Measurements from ENCODE around the gene TUB. TPM values are rescaled to one million over a fixed set of nuclear protein-coding genes. Genes with fewer than 3 reads are reported as not detected.

The TUB gene
- total and polyA plus RNA-seq, 2 donors (not counting 1 experiment from before 2014, with no cell fraction given), result 0.06 to 0.10 TPM

DNA sequence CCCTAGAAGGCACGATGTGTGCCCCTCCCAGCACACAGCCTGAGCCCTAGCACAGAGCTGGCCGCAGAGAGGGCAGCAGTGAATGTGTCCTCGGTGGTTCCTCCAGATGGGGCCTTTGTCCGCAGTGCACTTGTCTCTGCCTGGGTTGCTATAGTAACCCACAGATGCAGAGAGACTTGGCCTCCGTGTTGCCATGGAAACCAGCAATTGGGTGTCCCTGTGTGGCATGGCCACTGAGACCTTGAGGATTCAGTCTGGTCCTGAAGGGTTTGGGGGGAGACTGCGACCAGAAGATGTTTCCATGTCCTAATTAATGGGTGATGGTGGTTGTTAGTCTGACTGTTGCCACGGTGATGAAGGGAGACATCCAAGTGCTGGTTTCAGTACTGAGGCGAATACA is 42.6 kb upstream of the TUB start:
- H3K79me2 ChIP-seq (ENCODE audit: control insufficient read depth, insufficient read depth, low read length), result no peaks in the 10 kb centered on the region
- H3K4me3 ChIP-seq (ENCODE audit: control extremely low read depth in 1 of 5, extremely low read depth in 1 of 5, insufficient read depth in 1 of 5, low read depth in 2 of 5, low read length in 4 of 5), result no peak overlapping the region
- peaks cover 0 to 6% (median under 1%) of the 10 kb centered on the region in 4 experiments for H3K27me3 ChIP-seq (replicated peaks in 1 of 4; ENCODE audit: control extremely low read depth in 1 of 4, control insufficient read depth in 3 of 4, insufficient read depth in 4 of 4, low read length in 3 of 4)
- ATAC-seq (ENCODE audit: low read depth) (no peak), DNase-seq (no peak)
- no peaks in the 10 kb centered on the region for H3K36me3 ChIP-seq (replicated peaks in 1 of 2; ENCODE audit: control extremely low read depth in 1 of 2, control insufficient read depth in 1 of 2, extremely low read depth in 1 of 2, insufficient read depth in 2 of 2, low read length in 1 of 2)
- no peak overlapping the region for H3K4me3 Mint-ChIP-seq
- ChIA-PET CTCF (no interaction called here), POLR2A (no interaction called here)
- no peak overlapping the region for H3K9ac ChIP-seq (ENCODE audit: low read length)
- H3K27me3 Mint-ChIP-seq, result peaks cover 40% of the 10 kb centered on the region
- intact Hi-C loops (cut with micrococcal nuclease), result no loop called here
- H4K20me1 ChIP-seq (ENCODE audit: control insufficient read depth, insufficient read depth, low read length, poor library complexity, severe bottlenecking), result no peaks in the 10 kb centered on the region
- H3K9me3 Mint-ChIP-seq (ENCODE audit: insufficient read depth), result no peaks in the 10 kb centered on the region
- TF ChIP-seq, protein P1, sequence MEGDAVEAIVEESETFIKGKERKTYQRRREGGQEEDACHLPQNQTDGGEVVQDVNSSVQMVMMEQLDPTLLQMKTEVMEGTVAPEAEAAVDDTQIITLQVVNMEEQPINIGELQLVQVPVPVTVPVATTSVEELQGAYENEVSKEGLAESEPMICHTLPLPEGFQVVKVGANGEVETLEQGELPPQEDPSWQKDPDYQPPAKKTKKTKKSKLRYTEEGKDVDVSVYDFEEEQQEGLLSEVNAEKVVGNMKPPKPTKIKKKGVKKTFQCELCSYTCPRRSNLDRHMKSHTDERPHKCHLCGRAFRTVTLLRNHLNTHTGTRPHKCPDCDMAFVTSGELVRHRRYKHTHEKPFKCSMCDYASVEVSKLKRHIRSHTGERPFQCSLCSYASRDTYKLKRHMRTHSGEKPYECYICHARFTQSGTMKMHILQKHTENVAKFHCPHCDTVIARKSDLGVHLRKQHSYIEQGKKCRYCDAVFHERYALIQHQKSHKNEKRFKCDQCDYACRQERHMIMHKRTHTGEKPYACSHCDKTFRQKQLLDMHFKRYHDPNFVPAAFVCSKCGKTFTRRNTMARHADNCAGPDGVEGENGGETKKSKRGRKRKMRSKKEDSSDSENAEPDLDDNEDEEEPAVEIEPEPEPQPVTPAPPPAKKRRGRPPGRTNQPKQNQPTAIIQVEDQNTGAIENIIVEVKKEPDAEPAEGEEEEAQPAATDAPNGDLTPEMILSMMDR (IDR thresholded peaks at IDR 0.05), result no peak
- TF ChIP-seq EZH2 (IDR thresholded peaks at IDR 0.05; ENCODE audit: borderline replicate concordance, insufficient read depth, low read depth, low read length, poor library complexity, severe bottlenecking), result no peak
- H3K4me2 ChIP-seq (replicated peaks; ENCODE audit: low read depth, low read length, poor library complexity, severe bottlenecking), result no peak overlapping the region
- WGBS (ENCODE audit: insufficient coverage), result 89% methylated on average over 8 of the region's 8 CpGs
- no peak overlapping the region for H3K27ac Mint-ChIP-seq
- H2AFZ ChIP-seq (ENCODE audit: insufficient read depth, low read depth, low read length, poor library complexity, severe bottlenecking), result no peak overlapping the region
- no peaks in the 10 kb centered on the region for H3K9me3 ChIP-seq (ENCODE audit: control extremely low read depth in 1 of 3, control insufficient read depth in 2 of 3, insufficient read depth in 1 of 3, low read length in 2 of 3)
- peaks cover 0 to 2% of the 10 kb centered on the region in 2 donors for H3K4me1 ChIP-seq (ENCODE audit: control insufficient read depth in 2 of 2, insufficient read depth in 2 of 2, low read length in 2 of 2)
- no peak overlapping the region for H3K27ac ChIP-seq (ENCODE audit: low read length in 2 of 2)
- H3K4me1 Mint-ChIP-seq, result peaks cover 2% of the 10 kb centered on the region

DNA sequence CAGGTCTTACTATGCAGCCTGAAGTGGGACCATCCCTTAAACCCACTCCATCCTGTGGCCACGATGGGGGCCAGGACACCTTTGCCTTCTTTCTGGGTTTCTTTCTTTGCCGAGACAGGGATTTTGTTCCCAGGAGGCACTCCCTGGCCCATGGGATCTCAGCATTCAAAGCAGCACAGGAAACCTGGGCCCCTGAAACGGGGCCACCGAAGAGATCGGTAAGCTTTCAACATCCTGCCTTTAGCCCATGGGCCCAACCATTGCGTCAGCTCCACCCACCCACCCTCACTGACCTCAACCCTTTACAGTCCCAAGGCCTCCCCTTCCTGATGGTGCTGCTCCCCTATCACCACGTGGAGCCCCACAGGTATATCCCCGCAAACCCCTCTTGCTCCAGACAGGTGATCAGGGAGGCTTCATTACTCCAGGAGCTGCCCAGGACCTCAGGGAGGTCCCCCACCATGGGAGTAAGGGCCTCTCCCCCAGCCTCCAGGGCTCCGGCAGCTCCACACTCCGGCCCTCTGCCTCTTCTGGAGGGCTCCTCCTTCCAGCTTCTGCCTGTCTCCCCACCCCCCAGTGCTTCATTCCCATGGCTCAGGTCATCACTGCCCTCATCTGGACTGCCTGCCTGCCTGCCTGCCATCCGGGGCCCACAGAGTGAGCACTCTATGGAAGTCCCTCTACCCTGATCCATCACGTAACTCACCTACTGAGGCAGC is 42.0 kb upstream of the TUB start:
- DNase-seq, result no peak
- Histone ChIP-seq H3K4me3 (ENCODE audit: control extremely low read depth in 1 of 5, extremely low read depth in 1 of 5, insufficient read depth in 1 of 5, low read depth in 2 of 5, low read length in 4 of 5) (no peak overlapping the region), H3K9ac (ENCODE audit: low read length) (no peak overlapping the region), H3K27me3 (replicated peaks in 1 of 4; ENCODE audit: control extremely low read depth in 1 of 4, control insufficient read depth in 3 of 4, insufficient read depth in 4 of 4, low read length in 3 of 4) (peaks cover 0 to under 1% (median 0%) of the 10 kb centered on the region in 4 experiments), H3K4me2 (replicated peaks; ENCODE audit: low read depth, low read length, poor library complexity, severe bottlenecking) (no peak overlapping the region), H3K9me3 (ENCODE audit: control extremely low read depth in 1 of 3, control insufficient read depth in 2 of 3, insufficient read depth in 1 of 3, low read length in 2 of 3) (no peaks in the 10 kb centered on the region), H2AFZ (ENCODE audit: insufficient read depth, low read depth, low read length, poor library complexity, severe bottlenecking) (no peak overlapping the region), H3K36me3 (replicated peaks in 1 of 2; ENCODE audit: control extremely low read depth in 1 of 2, control insufficient read depth in 1 of 2, extremely low read depth in 1 of 2, insufficient read depth in 2 of 2, low read length in 1 of 2) (no peaks in the 10 kb centered on the region), H3K4me1 (ENCODE audit: control insufficient read depth in 2 of 2, insufficient read depth in 2 of 2, low read length in 2 of 2) (no peaks in the 10 kb centered on the region), H4K20me1 (ENCODE audit: control insufficient read depth, insufficient read depth, low read length, poor library complexity, severe bottlenecking) (no peaks in the 10 kb centered on the region), H3K27ac (ENCODE audit: low read length in 2 of 2) (no peak overlapping the region), H3K79me2 (ENCODE audit: control insufficient read depth, insufficient read depth, low read length) (no peaks in the 10 kb centered on the region)
- TF ChIP-seq, protein P1 (IDR thresholded peaks at IDR 0.05), result no peak
- TF ChIP-seq EZH2 (IDR thresholded peaks at IDR 0.05; ENCODE audit: borderline replicate concordance, insufficient read depth, low read depth, low read length, poor library complexity, severe bottlenecking), result no peak
- peaks cover 37% of the 10 kb centered on the region for H3K27me3 Mint-ChIP-seq
- no peaks in the 10 kb centered on the region for H3K4me1 Mint-ChIP-seq
- no peaks in the 10 kb centered on the region for H3K9me3 Mint-ChIP-seq (ENCODE audit: insufficient read depth)
- CTCF ChIA-PET, result interaction anchor here (0.7 kb wide), 1 partner anchor 61 kb away, joined by 3 read pairs; no protein-coding TSS in a partner anchor
- ATAC-seq (ENCODE audit: low read depth), result no peak
- POLR2A ChIA-PET, result no interaction called here
- intact Hi-C loops (cut with micrococcal nuclease), result no loop called here
- no peak overlapping the region for H3K27ac Mint-ChIP-seq
- 77% methylated on average over 10 of the region's 12 CpGs for WGBS (ENCODE audit: insufficient coverage)
- H3K4me3 Mint-ChIP-seq, result no peak overlapping the region

All from B cell (primary cell).